Measurements from ENCODE around the gene GABRR1.
"Not testable (repeated sequence)": the region's sequence is repeated elsewhere in the genome, so short reads cannot be mapped to it uniquely, and the experiment has no call there.

GABRR1 gene

GRCh38 chr6:89160331-89161092 is 56.6 kb downstream of the GABRR1 start:
- no peak for DNase-seq (ENCODE audit: low read depth, low spot score)

GRCh38 chr6:89154131-89154530 is 63.0 kb downstream of the GABRR1 start:
- no peak for DNase-seq (ENCODE audit: low read depth, low spot score)

GRCh38 chr6:89148016-89148750 is 69.0 kb downstream of the GABRR1 start:
- no peak for DNase-seq (ENCODE audit: low read depth, low spot score)

GRCh38 chr6:89146718-89147700 is 70.1 kb downstream of the GABRR1 start:
- no peak for DNase-seq (ENCODE audit: low read depth, low spot score)

- DNase-seq (ENCODE audit: low read depth, low spot score), result peak; percentile 47
These were observed 71.0 kb downstream of the GABRR1 start, which contains the start of gene PM20D2 for GRCh38 chr6:89145956-89146717. Gene PM20D2, plus strand, starts transcription at chr6:89146055. Its CDS starts 90 bp downstream, at chr6:89146145.

- DNase-seq (ENCODE audit: low read depth, low spot score), result no peak
These were observed 71.8 kb downstream of the GABRR1 start for GRCh38 chr6:89145091-89145955.

GRCh38 chr6:89144354-89144906 is 72.7 kb downstream of the GABRR1 start:
- DNase-seq (ENCODE audit: low read depth, low spot score), result no peak

GRCh38 chr6:89140347-89141156 is 76.6 kb downstream of the GABRR1 start:
- no peak for DNase-seq (ENCODE audit: low read depth, low spot score)

GRCh38 chr6:89139509-89140346 is 77.4 kb downstream of the GABRR1 start:
- no peak for DNase-seq (ENCODE audit: low read depth, low spot score)

- DNase-seq (ENCODE audit: low read depth, low spot score), result no peak
These were observed 79.0 kb downstream of the GABRR1 start for GRCh38 chr6:89138173-89138572.

- no peak for DNase-seq (ENCODE audit: low read depth, low spot score)
These were observed 82.4 kb downstream of the GABRR1 start for GRCh38 chr6:89134723-89135122.

GRCh38 chr6:89133981-89134380 is 83.2 kb downstream of the GABRR1 start:
- no peak for DNase-seq (ENCODE audit: low read depth, low spot score)

GRCh38 chr6:89132057-89132456 is 85.1 kb downstream of the GABRR1 start:
- DNase-seq (ENCODE audit: low read depth, low spot score), result no peak

GRCh38 chr6:89131599-89131998 is 85.6 kb downstream of the GABRR1 start:
- no peak for DNase-seq (ENCODE audit: low read depth, low spot score)

GRCh38 chr6:89128256-89128671 is 88.9 kb downstream of the GABRR1 start:
- DNase-seq (ENCODE audit: low read depth, low spot score), result not testable (repeated sequence)

All from activated naive CD8-positive, alpha-beta T cell treated with anti-CD3 and anti-CD28 coated beads, Interleukin-2, amount 50 U/mL, for 16 hours (primary cell).